Liver (tissue), 9 donors: ENCODE data around the gene AOAH. TPM values are rescaled to one million over a fixed set of nuclear protein-coding genes. Genes with fewer than 3 reads are reported as not detected.

Source experiments
- DNase-seq: peaks from one replicate; pipeline ENCODE4 v3.0.0-alpha.2; 2017; ENCODE audit warnings: low spot score
- H3K27ac ChIP-seq, 2 donors: one replicate each; pipeline ENCODE4 v1.7.0; 2013; ENCODE audit warnings: inconsistent platforms in 2 of 2, low read length in 2 of 2, control low read depth in 1 of 2, low read depth in 1 of 2, mild to moderate bottlenecking in 1 of 2
- H3K27me3 ChIP-seq, 4 donors: one replicate each; pipeline versions ENCODE4 v1.6.1 to v1.7.0; 2013; ENCODE audit warnings: low read length in 3 of 4, inconsistent platforms in 1 of 4, mild to moderate bottlenecking in 1 of 4, moderate library complexity in 1 of 4; ENCODE audit not compliant: control insufficient read depth in 4 of 4, insufficient read depth in 4 of 4
- H3K36me3 ChIP-seq, 4 donors: one replicate each; pipeline versions ENCODE4 v1.6.1 to v1.7.0; 2013; ENCODE audit warnings: low read length in 3 of 4, mild to moderate bottlenecking in 3 of 4, low read depth in 1 of 4, moderate library complexity in 1 of 4; ENCODE audit not compliant: control insufficient read depth in 4 of 4, insufficient read depth in 3 of 4
- H3K4me1 ChIP-seq, 4 donors: one replicate each; pipeline versions ENCODE4 v1.6.1 to v1.7.0; 2013; ENCODE audit warnings: low read length in 3 of 4, mild to moderate bottlenecking in 3 of 4, moderate library complexity in 1 of 4; ENCODE audit not compliant: control insufficient read depth in 4 of 4, insufficient read depth in 4 of 4
- H3K4me3 ChIP-seq, 3 donors: one replicate each; pipeline versions ENCODE4 v1.6.1 to v1.7.0; 2013; ENCODE audit warnings: low read length in 3 of 3, control low read depth in 1 of 3, low read depth in 1 of 3, mild to moderate bottlenecking in 1 of 3
- H3K9ac ChIP-seq, 2 donors: one replicate each; pipeline ENCODE4 v1.7.0; 2013; ENCODE audit warnings: low read length in 2 of 2, mild to moderate bottlenecking in 2 of 2, moderate library complexity in 2 of 2, control low read depth in 1 of 2, low read depth in 1 of 2
- H3K9me3 ChIP-seq, 4 donors: one replicate each; pipeline versions ENCODE4 v1.6.1 to v1.7.0; 2013; ENCODE audit warnings: low read length in 3 of 4; ENCODE audit not compliant: control insufficient read depth in 4 of 4
- EGR1 ChIP-seq, 2 donors: IDR thresholded peaks; 2 replicates each; pipeline ENCODE4 v1.6.1; 2016 to 2018; ENCODE audit warnings: antibody characterized with exemption in 2 of 2, low read depth in 2 of 2
- FOXA1 ChIP-seq: IDR thresholded peaks from 2 replicates; pipeline ENCODE4 v1.6.1; 2016; ENCODE audit warnings: antibody characterized with exemption
- FOXA2 ChIP-seq: IDR thresholded peaks from 2 replicates; pipeline ENCODE4 v1.6.1; 2016; ENCODE audit warnings: antibody characterized with exemption
- GABPA ChIP-seq, 2 donors: IDR thresholded peaks in 1 of 2; conservative IDR thresholded peaks in 1 of 2; 2 replicates each; pipeline ENCODE4 v1.6.1; 2016; ENCODE audit warnings: antibody characterized with exemption in 2 of 2, mild to moderate bottlenecking in 1 of 2, moderate library complexity in 1 of 2
- HNF4A ChIP-seq, 2 donors: conservative IDR thresholded peaks; 2 replicates each; pipeline ENCODE4 v1.6.1; 2016; ENCODE audit warnings: antibody characterized with exemption in 2 of 2, mild to moderate bottlenecking in 2 of 2
- HNF4G ChIP-seq: IDR thresholded peaks from 2 replicates; pipeline ENCODE4 v1.6.1; 2016; ENCODE audit warnings: antibody characterized with exemption
- JUND ChIP-seq, 2 donors: IDR thresholded peaks; 2 replicates each; pipeline ENCODE4 v1.6.1; 2016; ENCODE audit warnings: antibody characterized with exemption in 2 of 2
- MAX ChIP-seq: IDR thresholded peaks from 2 replicates; pipeline ENCODE4 v1.6.1; 2016; ENCODE audit warnings: antibody characterized with exemption
- NR2F2 ChIP-seq: IDR thresholded peaks from 2 replicates; pipeline ENCODE4 v1.6.1; 2016; ENCODE audit warnings: antibody characterized with exemption
- RAD21 ChIP-seq, 2 donors: IDR thresholded peaks; 2 replicates each; pipeline ENCODE4 v1.6.1; 2016; ENCODE audit warnings: antibody characterized with exemption in 2 of 2, mild to moderate bottlenecking in 2 of 2
- RXRA ChIP-seq, 2 donors: IDR thresholded peaks; 2 replicates each; pipeline ENCODE4 v1.6.1; 2017 to 2018; ENCODE audit warnings: antibody characterized with exemption in 2 of 2, mild to moderate bottlenecking in 1 of 2
- SP1 ChIP-seq: IDR thresholded peaks from 2 replicates; pipeline ENCODE4 v1.6.1; 2018; ENCODE audit warnings: antibody characterized with exemption, mild to moderate bottlenecking
- TAF1 ChIP-seq: conservative IDR thresholded peaks from 2 replicates; pipeline ENCODE4 v1.6.1; 2016; ENCODE audit warnings: antibody characterized with exemption, mild to moderate bottlenecking
- YY1 ChIP-seq: IDR thresholded peaks from 2 replicates; pipeline ENCODE4 v1.6.1; 2016; ENCODE audit warnings: antibody characterized with exemption, mild to moderate bottlenecking
- ZBTB33 ChIP-seq: IDR thresholded peaks from 2 replicates; pipeline ENCODE4 v1.6.1; 2016; ENCODE audit warnings: antibody characterized with exemption
- WGBS: extraction: QIAGEN DNeasy Blood & Tissue Kit; methylation state at CpG from one replicate; pipeline ENCODE4 v1.1.7; 2013; 5-methylcytosine and 5-hydroxymethylcytosine counted together
- polyA plus RNA-seq, 2 donors: library from polyadenylated mRNA; stranded (reverse) in 1 of 2; unstranded in 1 of 2; fragments of 200-250 nt in 1 of 2; fragments of >200 nt in 1 of 2; fragmentation: Nextera tagmentation in 1 of 2; extraction: Ambion mirVana in 1 of 2; gene quantifications; one replicate each; pipeline versions ENCODE4 v1.2.1 to v1.2.3, GENCODE V29; 2013 to 2015
- total RNA-seq, 2 donors: library from RNA; depleted of rRNA; stranded (reverse); fragments of >200 nt; gene quantifications; one replicate each; pipeline ENCODE4 v1.2.3, GENCODE V29; 2014
- TF ChIP-seq, protein P1 (sequence below): IDR thresholded peaks from 2 replicates; pipeline ENCODE4 v1.6.1; 2016; ENCODE audit warnings: antibody characterized with exemption, mild to moderate bottlenecking
- TF ChIP-seq, protein P2 (sequence below): fragments of 150-350 bp; IDR thresholded peaks from 2 replicates; pipeline ENCODE4 v1.5.1; 2017; ENCODE audit warnings: improper control_type of control experiment, low read depth, low read length; ENCODE audit not compliant: missing input control
- TF ChIP-seq, protein P3 (sequence below): IDR thresholded peaks from 2 replicates; pipeline ENCODE4 v1.6.1; 2016; ENCODE audit warnings: antibody characterized with exemption
- donor health status: healthy.
- donor health status: healthy.
- donor health status: healthy.
- donor health status: healthy.
- donor health status: healthy.

Gene AOAH
- total and polyA plus RNA-seq, 4 donors, result 2.4 to 26.7 (median 5.8) TPM

DNA sequence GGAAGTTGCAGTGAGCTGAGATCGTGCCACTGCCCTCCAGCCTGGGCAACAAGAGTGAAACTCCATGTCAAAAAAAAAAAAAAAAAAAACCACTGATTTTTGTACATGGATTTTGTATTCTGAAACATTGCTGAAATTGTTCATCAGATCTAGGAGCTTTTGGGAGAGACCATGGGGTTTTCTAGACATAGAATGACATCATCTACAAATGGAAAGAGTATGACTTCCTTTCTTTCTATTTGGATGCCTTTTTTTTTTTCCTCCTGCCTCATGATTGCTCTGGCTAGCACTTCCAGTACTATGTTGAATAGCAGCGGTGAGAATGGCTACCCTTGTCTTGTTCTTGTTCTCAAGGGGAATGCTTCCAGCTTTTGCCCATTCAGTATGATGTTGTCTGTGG lies 245.5 kb downstream of the AOAH start:
- H3K4me3 ChIP-seq, result no peak overlapping the region
- 95% methylated on average over 2 of the region's 2 CpGs for WGBS
- no peak overlapping the region for H3K9ac ChIP-seq
- no peaks in the 10 kb centered on the region for H3K4me1 ChIP-seq
- no peaks in the 10 kb centered on the region for H3K9me3 ChIP-seq
- TF ChIP-seq FOXA1 (no peak), JUND (IDR thresholded peaks at IDR 0.05) (no peak), TAF1 (no peak), HNF4A (conservative IDR thresholded peaks at IDR 0.05) (no peak), GABPA (IDR thresholded peaks at IDR 0.05 in 1 of 2, conservative IDR thresholded peaks at IDR 0.05 in 1 of 2) (no peak), FOXA2 (no peak), RXRA (IDR thresholded peaks at IDR 0.05) (no peak), EGR1 (IDR thresholded peaks at IDR 0.05; ENCODE audit: low read depth in 2 of 2) (no peak), NR2F2 (no peak), YY1 (no peak), SP1 (no peak)
- TF ChIP-seq, protein P1, sequence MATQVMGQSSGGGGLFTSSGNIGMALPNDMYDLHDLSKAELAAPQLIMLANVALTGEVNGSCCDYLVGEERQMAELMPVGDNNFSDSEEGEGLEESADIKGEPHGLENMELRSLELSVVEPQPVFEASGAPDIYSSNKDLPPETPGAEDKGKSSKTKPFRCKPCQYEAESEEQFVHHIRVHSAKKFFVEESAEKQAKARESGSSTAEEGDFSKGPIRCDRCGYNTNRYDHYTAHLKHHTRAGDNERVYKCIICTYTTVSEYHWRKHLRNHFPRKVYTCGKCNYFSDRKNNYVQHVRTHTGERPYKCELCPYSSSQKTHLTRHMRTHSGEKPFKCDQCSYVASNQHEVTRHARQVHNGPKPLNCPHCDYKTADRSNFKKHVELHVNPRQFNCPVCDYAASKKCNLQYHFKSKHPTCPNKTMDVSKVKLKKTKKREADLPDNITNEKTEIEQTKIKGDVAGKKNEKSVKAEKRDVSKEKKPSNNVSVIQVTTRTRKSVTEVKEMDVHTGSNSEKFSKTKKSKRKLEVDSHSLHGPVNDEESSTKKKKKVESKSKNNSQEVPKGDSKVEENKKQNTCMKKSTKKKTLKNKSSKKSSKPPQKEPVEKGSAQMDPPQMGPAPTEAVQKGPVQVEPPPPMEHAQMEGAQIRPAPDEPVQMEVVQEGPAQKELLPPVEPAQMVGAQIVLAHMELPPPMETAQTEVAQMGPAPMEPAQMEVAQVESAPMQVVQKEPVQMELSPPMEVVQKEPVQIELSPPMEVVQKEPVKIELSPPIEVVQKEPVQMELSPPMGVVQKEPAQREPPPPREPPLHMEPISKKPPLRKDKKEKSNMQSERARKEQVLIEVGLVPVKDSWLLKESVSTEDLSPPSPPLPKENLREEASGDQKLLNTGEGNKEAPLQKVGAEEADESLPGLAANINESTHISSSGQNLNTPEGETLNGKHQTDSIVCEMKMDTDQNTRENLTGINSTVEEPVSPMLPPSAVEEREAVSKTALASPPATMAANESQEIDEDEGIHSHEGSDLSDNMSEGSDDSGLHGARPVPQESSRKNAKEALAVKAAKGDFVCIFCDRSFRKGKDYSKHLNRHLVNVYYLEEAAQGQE, result no peak
- TF ChIP-seq, protein P2, sequence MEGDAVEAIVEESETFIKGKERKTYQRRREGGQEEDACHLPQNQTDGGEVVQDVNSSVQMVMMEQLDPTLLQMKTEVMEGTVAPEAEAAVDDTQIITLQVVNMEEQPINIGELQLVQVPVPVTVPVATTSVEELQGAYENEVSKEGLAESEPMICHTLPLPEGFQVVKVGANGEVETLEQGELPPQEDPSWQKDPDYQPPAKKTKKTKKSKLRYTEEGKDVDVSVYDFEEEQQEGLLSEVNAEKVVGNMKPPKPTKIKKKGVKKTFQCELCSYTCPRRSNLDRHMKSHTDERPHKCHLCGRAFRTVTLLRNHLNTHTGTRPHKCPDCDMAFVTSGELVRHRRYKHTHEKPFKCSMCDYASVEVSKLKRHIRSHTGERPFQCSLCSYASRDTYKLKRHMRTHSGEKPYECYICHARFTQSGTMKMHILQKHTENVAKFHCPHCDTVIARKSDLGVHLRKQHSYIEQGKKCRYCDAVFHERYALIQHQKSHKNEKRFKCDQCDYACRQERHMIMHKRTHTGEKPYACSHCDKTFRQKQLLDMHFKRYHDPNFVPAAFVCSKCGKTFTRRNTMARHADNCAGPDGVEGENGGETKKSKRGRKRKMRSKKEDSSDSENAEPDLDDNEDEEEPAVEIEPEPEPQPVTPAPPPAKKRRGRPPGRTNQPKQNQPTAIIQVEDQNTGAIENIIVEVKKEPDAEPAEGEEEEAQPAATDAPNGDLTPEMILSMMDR, result no peak
- TF ChIP-seq, protein P3, sequence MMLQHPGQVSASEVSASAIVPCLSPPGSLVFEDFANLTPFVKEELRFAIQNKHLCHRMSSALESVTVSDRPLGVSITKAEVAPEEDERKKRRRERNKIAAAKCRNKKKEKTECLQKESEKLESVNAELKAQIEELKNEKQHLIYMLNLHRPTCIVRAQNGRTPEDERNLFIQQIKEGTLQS, result no peak
- H3K27me3 ChIP-seq, result no peaks in the 10 kb centered on the region
- DNase-seq, result no peak
- no peaks in the 10 kb centered on the region for H3K36me3 ChIP-seq
- no peak overlapping the region for H3K27ac ChIP-seq

- no peak for DNase-seq
- no peak overlapping the region for H3K9ac ChIP-seq
- 91% methylated on average over 3 of the region's 3 CpGs for WGBS
- H3K36me3 ChIP-seq, result no peaks in the 10 kb centered on the region
- H3K9me3 ChIP-seq, result no peaks in the 10 kb centered on the region
- no peaks in the 10 kb centered on the region for H3K27me3 ChIP-seq
- peaks cover 0 to 18% (median 5%) of the 10 kb centered on the region in 4 donors for H3K4me1 ChIP-seq
- H3K27ac ChIP-seq, result no peak overlapping the region
- no peak overlapping the region for H3K4me3 ChIP-seq
- TF ChIP-seq SP1, result no peak
- TF ChIP-seq NR2F2, result no peak
- no peak for TF ChIP-seq HNF4G
- TF ChIP-seq EGR1 (IDR thresholded peaks at IDR 0.05; ENCODE audit: low read depth in 2 of 2), result no peak
- TF ChIP-seq HNF4A (conservative IDR thresholded peaks at IDR 0.05), result no peak
- TF ChIP-seq JUND (IDR thresholded peaks at IDR 0.05), result no peak
- TF ChIP-seq, protein P3, result no peak
- no peak for TF ChIP-seq RXRA (IDR thresholded peaks at IDR 0.05)
- no peak for TF ChIP-seq ZBTB33
- TF ChIP-seq GABPA (IDR thresholded peaks at IDR 0.05 in 1 of 2, conservative IDR thresholded peaks at IDR 0.05 in 1 of 2), result no peak
- no peak for TF ChIP-seq RAD21 (IDR thresholded peaks at IDR 0.05)
- TF ChIP-seq, protein P2, result no peak
- no peak for TF ChIP-seq TAF1
- TF ChIP-seq FOXA1, result no peak
- no peak for TF ChIP-seq MAX
- no peak for TF ChIP-seq YY1
Observed at GRCh38 chr7:36475381-36475780, 248.9 kb downstream of the AOAH start.
